Liver (tissue), 9 donors: ENCODE measurements around the gene EXT2. TPM values are rescaled to one million over a fixed set of nuclear protein-coding genes. Genes with fewer than 3 reads are reported as not detected.

ENCODE experiments used
- DNase-seq: peaks from one replicate; pipeline ENCODE4 v3.0.0-alpha.2; 2017; ENCODE audit warnings: low spot score
- H3K27ac ChIP-seq, 2 donors: one replicate each; pipeline ENCODE4 v1.7.0; 2013; ENCODE audit warnings: inconsistent platforms in 2 of 2, low read length in 2 of 2, control low read depth in 1 of 2, low read depth in 1 of 2, mild to moderate bottlenecking in 1 of 2
- H3K27me3 ChIP-seq, 4 donors: one replicate each; pipeline versions ENCODE4 v1.6.1 to v1.7.0; 2013; ENCODE audit warnings: low read length in 3 of 4, inconsistent platforms in 1 of 4, mild to moderate bottlenecking in 1 of 4, moderate library complexity in 1 of 4; ENCODE audit not compliant: control insufficient read depth in 4 of 4, insufficient read depth in 4 of 4
- H3K36me3 ChIP-seq, 4 donors: one replicate each; pipeline versions ENCODE4 v1.6.1 to v1.7.0; 2013; ENCODE audit warnings: low read length in 3 of 4, mild to moderate bottlenecking in 3 of 4, low read depth in 1 of 4, moderate library complexity in 1 of 4; ENCODE audit not compliant: control insufficient read depth in 4 of 4, insufficient read depth in 3 of 4
- H3K4me1 ChIP-seq, 4 donors: one replicate each; pipeline versions ENCODE4 v1.6.1 to v1.7.0; 2013; ENCODE audit warnings: low read length in 3 of 4, mild to moderate bottlenecking in 3 of 4, moderate library complexity in 1 of 4; ENCODE audit not compliant: control insufficient read depth in 4 of 4, insufficient read depth in 4 of 4
- H3K4me3 ChIP-seq, 3 donors: one replicate each; pipeline versions ENCODE4 v1.6.1 to v1.7.0; 2013; ENCODE audit warnings: low read length in 3 of 3, control low read depth in 1 of 3, low read depth in 1 of 3, mild to moderate bottlenecking in 1 of 3
- H3K9ac ChIP-seq, 2 donors: one replicate each; pipeline ENCODE4 v1.7.0; 2013; ENCODE audit warnings: low read length in 2 of 2, mild to moderate bottlenecking in 2 of 2, moderate library complexity in 2 of 2, control low read depth in 1 of 2, low read depth in 1 of 2
- H3K9me3 ChIP-seq, 4 donors: one replicate each; pipeline versions ENCODE4 v1.6.1 to v1.7.0; 2013; ENCODE audit warnings: low read length in 3 of 4; ENCODE audit not compliant: control insufficient read depth in 4 of 4
- ATF3 ChIP-seq: IDR thresholded peaks from 2 replicates; pipeline ENCODE4 v1.6.1; 2016; ENCODE audit warnings: antibody characterized with exemption
- CTCF ChIP-seq: fragments of 150-350 bp; IDR thresholded peaks from 2 replicates; pipeline ENCODE4 v1.5.1; 2017; ENCODE audit warnings: improper control_type of control experiment, low read depth, low read length; ENCODE audit not compliant: missing input control
- EGR1 ChIP-seq, 2 donors: IDR thresholded peaks; 2 replicates each; pipeline ENCODE4 v1.6.1; 2016 to 2018; ENCODE audit warnings: antibody characterized with exemption in 2 of 2, low read depth in 2 of 2
- FOXA1 ChIP-seq: IDR thresholded peaks from 2 replicates; pipeline ENCODE4 v1.6.1; 2016; ENCODE audit warnings: antibody characterized with exemption
- FOXA2 ChIP-seq: IDR thresholded peaks from 2 replicates; pipeline ENCODE4 v1.6.1; 2016; ENCODE audit warnings: antibody characterized with exemption
- HNF4A ChIP-seq, 2 donors: conservative IDR thresholded peaks; 2 replicates each; pipeline ENCODE4 v1.6.1; 2016; ENCODE audit warnings: antibody characterized with exemption in 2 of 2, mild to moderate bottlenecking in 2 of 2
- HNF4G ChIP-seq: IDR thresholded peaks from 2 replicates; pipeline ENCODE4 v1.6.1; 2016; ENCODE audit warnings: antibody characterized with exemption
- MAX ChIP-seq: IDR thresholded peaks from 2 replicates; pipeline ENCODE4 v1.6.1; 2016; ENCODE audit warnings: antibody characterized with exemption
- NR2F2 ChIP-seq: IDR thresholded peaks from 2 replicates; pipeline ENCODE4 v1.6.1; 2016; ENCODE audit warnings: antibody characterized with exemption
- RAD21 ChIP-seq, 2 donors: IDR thresholded peaks; 2 replicates each; pipeline ENCODE4 v1.6.1; 2016; ENCODE audit warnings: antibody characterized with exemption in 2 of 2, mild to moderate bottlenecking in 2 of 2
- REST ChIP-seq: IDR thresholded peaks from 2 replicates; pipeline ENCODE4 v1.6.1; 2016; ENCODE audit warnings: antibody characterized with exemption, mild to moderate bottlenecking
- RXRA ChIP-seq, 2 donors: IDR thresholded peaks; 2 replicates each; pipeline ENCODE4 v1.6.1; 2017 to 2018; ENCODE audit warnings: antibody characterized with exemption in 2 of 2, mild to moderate bottlenecking in 1 of 2
- SP1 ChIP-seq: IDR thresholded peaks from 2 replicates; pipeline ENCODE4 v1.6.1; 2018; ENCODE audit warnings: antibody characterized with exemption, mild to moderate bottlenecking
- TAF1 ChIP-seq: conservative IDR thresholded peaks from 2 replicates; pipeline ENCODE4 v1.6.1; 2016; ENCODE audit warnings: antibody characterized with exemption, mild to moderate bottlenecking
- YY1 ChIP-seq: IDR thresholded peaks from 2 replicates; pipeline ENCODE4 v1.6.1; 2016; ENCODE audit warnings: antibody characterized with exemption, mild to moderate bottlenecking
- ZBTB33 ChIP-seq: IDR thresholded peaks from 2 replicates; pipeline ENCODE4 v1.6.1; 2016; ENCODE audit warnings: antibody characterized with exemption
- WGBS: extraction: QIAGEN DNeasy Blood & Tissue Kit; methylation state at CpG from one replicate; pipeline ENCODE4 v1.1.7; 2013; 5-methylcytosine and 5-hydroxymethylcytosine counted together
- polyA plus RNA-seq, 2 donors: library from polyadenylated mRNA; stranded (reverse) in 1 of 2; unstranded in 1 of 2; fragments of 200-250 nt in 1 of 2; fragments of >200 nt in 1 of 2; fragmentation: Nextera tagmentation in 1 of 2; extraction: Ambion mirVana in 1 of 2; gene quantifications; one replicate each; pipeline versions ENCODE4 v1.2.1 to v1.2.3, GENCODE V29; 2013 to 2015
- total RNA-seq, 2 donors: library from RNA; depleted of rRNA; stranded (reverse); fragments of >200 nt; gene quantifications; one replicate each; pipeline ENCODE4 v1.2.3, GENCODE V29; 2014
- donor health status: healthy.
- donor health status: healthy.
- donor health status: healthy.
- donor health status: healthy.
- donor health status: healthy.

EXT2 gene
- total and polyA plus RNA-seq, 4 donors, result 8.4 to 36.1 (median 29.8) TPM

GRCh38 chr11:44189986-44190882 lies 94.8 kb downstream of the EXT2 start:
- Histone ChIP-seq H3K36me3 (peaks cover 0 to 8% (median 0%) of the 10 kb centered on the region in 4 donors), H3K4me3 (no peak overlapping the region), H3K9me3 (peaks cover 5 to 16% (median 14%) of the 10 kb centered on the region in 4 donors), H3K4me1 (peaks cover 0 to 4% (median 0%) of the 10 kb centered on the region in 4 donors), H3K27ac (no peak overlapping the region), H3K27me3 (no peaks in the 10 kb centered on the region), H3K9ac (no peak overlapping the region)
- TF ChIP-seq YY1 (no peak), HNF4A (conservative IDR thresholded peaks at IDR 0.05) (peak; percentile 39 to 52), SP1 (no peak), ATF3 (no peak)
- no peak for DNase-seq
- 90% methylated on average over 5 of the region's 5 CpGs for WGBS

- Histone ChIP-seq H3K27ac (no peak overlapping the region), H3K9me3 (peaks cover 5 to 16% (median 14%) of the 10 kb centered on the region in 4 donors), H3K27me3 (no peaks in the 10 kb centered on the region), H3K4me3 (no peak overlapping the region), H3K4me1 (peaks cover 0 to 4% (median 0%) of the 10 kb centered on the region in 4 donors), H3K9ac (no peak overlapping the region), H3K36me3 (peaks cover 0 to 8% (median 0%) of the 10 kb centered on the region in 4 donors)
- TF ChIP-seq TAF1 (no peak), YY1 (no peak), RAD21 (IDR thresholded peaks at IDR 0.05) (no peak), REST (no peak), FOXA1 (no peak), ZBTB33 (no peak), NR2F2 (no peak), CTCF (no peak), RXRA (IDR thresholded peaks at IDR 0.05) (no peak), ATF3 (no peak), HNF4G (no peak), HNF4A (conservative IDR thresholded peaks at IDR 0.05) (no peak), MAX (no peak), FOXA2 (no peak), EGR1 (IDR thresholded peaks at IDR 0.05; ENCODE audit: low read depth in 2 of 2) (no peak)
- no peak for DNase-seq
- WGBS, result 99% methylated on average over 2 of the region's 2 CpGs
These were observed 95.4 kb downstream of the EXT2 start for GRCh38 chr11:44190883-44191230.
